Neutrophil (primary cell): Measurements from ENCODE around the gene CCR5AS.
"Not testable (repeated sequence)": the region's sequence is repeated elsewhere in the genome, so short reads cannot be mapped to it uniquely, and the experiment has no call there.

Experiments used
- H3K27ac ChIP-seq: fragments of 200-600 bp; sonication (generic); 2 replicates; pipeline ENCODE4 v1.5.1; 2016; ENCODE audit warnings: mild to moderate bottlenecking, moderate library complexity
- H3K27me3 ChIP-seq: fragments of 200-600 bp; sonication (generic); 2 replicates; pipeline ENCODE4 v1.6.0; 2016; ENCODE audit warnings: mild to moderate bottlenecking
- H3K36me3 ChIP-seq: fragments of 200-600 bp; sonication (generic); 2 replicates; pipeline ENCODE4 v1.5.1; 2017
- H3K4me1 ChIP-seq, 2 experiments: fragments of 200-600 bp in 1 of 2; sonication (generic) in 1 of 2; 1 replicate in 1 of 2; 2 replicates in 1 of 2; pipeline versions ENCODE4 v1.5.1 to v1.6.1; 2013 to 2016; ENCODE audit warnings: low read depth in 1 of 2, low read length in 1 of 2, mild to moderate bottlenecking in 1 of 2, moderate library complexity in 1 of 2; ENCODE audit not compliant: control insufficient read depth in 1 of 2, insufficient read depth in 1 of 2
- H3K4me3 ChIP-seq, 2 experiments: fragments of 200-600 bp in 1 of 2; sonication (generic) in 1 of 2; 1 replicate in 1 of 2; 2 replicates in 1 of 2; pipeline ENCODE4 v1.5.1; 2013 to 2016; ENCODE audit warnings: low read depth in 1 of 2, low read length in 1 of 2, mild to moderate bottlenecking in 1 of 2, moderate library complexity in 1 of 2
- H3K9me3 ChIP-seq: fragments of 200-600 bp; sonication (generic); 2 replicates; pipeline ENCODE4 v1.5.1; 2016
- CTCF ChIP-seq: fragments of 200-600 bp; sonication (generic); IDR thresholded peaks from 2 replicates; pipeline ENCODE4 v1.5.1; 2016; ENCODE audit warnings: antibody characterized with exemption

Gene CCR5AS

DNA sequence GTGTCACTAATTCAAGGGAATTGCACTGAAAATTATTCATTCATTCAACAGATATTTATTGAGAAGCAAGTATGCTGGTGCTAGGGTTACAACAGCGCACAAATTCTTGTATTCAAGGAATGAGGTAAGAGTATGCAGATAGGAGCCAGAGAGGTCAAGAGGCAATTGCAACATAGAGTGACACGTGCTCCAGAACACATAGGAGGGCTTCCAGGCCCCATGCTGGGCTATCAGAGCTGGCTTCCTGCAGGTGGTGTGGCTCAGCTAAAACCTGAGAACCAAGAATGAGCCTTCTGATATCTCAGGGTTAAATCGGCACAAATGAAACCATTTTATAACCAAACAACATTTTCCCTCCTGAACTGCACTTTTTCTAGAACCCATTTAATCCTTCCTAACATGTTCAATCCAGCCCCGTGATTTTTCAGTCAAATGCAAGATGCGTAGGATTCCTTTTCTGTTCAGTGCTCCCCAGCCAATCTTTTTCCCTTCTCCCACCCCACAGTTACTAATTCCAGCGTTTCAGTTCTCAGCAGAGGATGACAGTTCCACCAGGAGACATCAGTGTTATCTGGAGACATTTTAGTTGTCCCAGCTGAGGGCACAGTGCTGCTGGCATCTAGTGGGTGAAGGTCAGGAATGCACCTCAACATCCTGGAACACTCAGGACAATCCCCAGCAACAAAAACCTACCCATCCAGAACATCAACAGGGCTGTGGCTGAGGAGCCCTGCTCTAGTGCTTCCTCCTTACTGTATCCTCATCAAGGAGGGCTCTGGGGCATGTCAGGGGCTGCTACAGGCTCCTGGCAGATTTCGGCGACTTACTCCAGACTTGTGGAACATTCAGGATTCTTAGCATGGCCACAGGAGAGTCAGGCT, 13.1 kb downstream of the CCR5AS start:
- no peaks in the 10 kb centered on the region for H3K36me3 ChIP-seq
- H3K27ac ChIP-seq: peak overlapping the region; percentile 79
- peaks cover 42% of the 10 kb centered on the region in 2 experiments for H3K4me1 ChIP-seq
- no peaks in the 10 kb centered on the region for H3K27me3 ChIP-seq
- no peaks in the 10 kb centered on the region for H3K9me3 ChIP-seq
- no peak for TF ChIP-seq CTCF
- no peak overlapping the region for H3K4me3 ChIP-seq

GRCh38 chr3:46393011-46393410, 13.9 kb downstream of the CCR5AS start:
- TF ChIP-seq CTCF: no peak
- H3K4me1 ChIP-seq: peaks cover 42% of the 10 kb centered on the region in 2 experiments

DNA sequence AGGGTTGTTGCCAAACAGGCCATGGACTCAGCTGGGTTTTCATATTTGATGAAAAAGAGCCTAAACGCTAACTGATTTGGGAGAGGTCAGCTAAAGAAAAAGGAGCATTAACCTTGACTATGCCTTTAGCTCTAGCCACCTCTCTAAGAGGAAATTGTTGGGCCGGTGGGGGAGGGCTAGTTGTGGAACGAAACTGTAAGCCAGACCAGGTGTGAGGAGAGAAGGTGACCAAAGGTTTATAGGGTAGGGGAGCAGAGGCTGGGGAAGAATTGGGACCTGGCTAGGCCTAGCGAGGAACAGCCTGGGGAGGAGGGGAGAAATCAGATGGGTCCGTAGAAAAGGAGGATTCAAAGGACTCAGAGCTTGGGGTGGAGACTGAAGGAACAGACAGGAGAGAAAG, 15.3 kb downstream of the CCR5AS start:
- H3K27me3 ChIP-seq, H3K4me3 ChIP-seq, H3K36me3 ChIP-seq, H3K9me3 ChIP-seq, H3K27ac ChIP-seq: not testable (repeated sequence)
- H3K4me1 ChIP-seq: peaks cover 36% of the 10 kb centered on the region in 2 experiments

More at GRCh38 chr3:46393011-46393410, 13.9 kb downstream of the CCR5AS start:
- no peaks in the 10 kb centered on the region for H3K36me3 ChIP-seq
- no peaks in the 10 kb centered on the region for H3K9me3 ChIP-seq
- no peaks in the 10 kb centered on the region for H3K27me3 ChIP-seq
- H3K4me3 ChIP-seq: no peak overlapping the region
- H3K27ac ChIP-seq: no peak overlapping the region

- no peak for TF ChIP-seq CTCF
Observed at GRCh38 chr3:46389306-46389705, 17.6 kb downstream of the CCR5AS start.

GRCh38 chr3:46388847-46389246, 18.0 kb downstream of the CCR5AS start:
- H3K4me3 ChIP-seq, H3K9me3 ChIP-seq, H3K27me3 ChIP-seq, H3K36me3 ChIP-seq, H3K27ac ChIP-seq: not testable (repeated sequence)
- H3K4me1 ChIP-seq: peaks cover 10 to 12% of the 10 kb centered on the region in 2 experiments

More at GRCh38 chr3:46389306-46389705, 17.6 kb downstream of the CCR5AS start:
- Histone ChIP-seq H3K4me3 (no peak overlapping the region), H3K9me3 (no peaks in the 10 kb centered on the region), H3K27ac (no peak overlapping the region), H3K36me3 (no peaks in the 10 kb centered on the region), H3K4me1 (peaks cover 14 to 16% of the 10 kb centered on the region in 2 experiments), H3K27me3 (no peaks in the 10 kb centered on the region)

- H3K36me3 ChIP-seq: no peaks in the 10 kb centered on the region
- H3K27ac ChIP-seq: no peak overlapping the region
- no peaks in the 10 kb centered on the region for H3K27me3 ChIP-seq
- TF ChIP-seq CTCF: no peak
- H3K4me1 ChIP-seq: no peaks in the 10 kb centered on the region
- H3K9me3 ChIP-seq: no peaks in the 10 kb centered on the region
- H3K4me3 ChIP-seq: no peak overlapping the region
Observed at GRCh38 chr3:46386205-46386604, 20.7 kb downstream of the CCR5AS start.
